Mesendoderm (in vitro differentiated cells): ENCODE measurements around the gene PHB1.
"Not testable (repeated sequence)": the region's sequence is repeated elsewhere in the genome, so short reads cannot be mapped to it uniquely, and the experiment has no call there.

ENCODE experiments used
- DNase-seq: peaks from one replicate; pipeline ENCODE4 v3.0.0; 2013
- H2AK5ac ChIP-seq: 2 replicates; pipeline ENCODE4 v1.6.1; 2013; ENCODE audit warnings: low read length, inconsistent platforms
- H2BK120ac ChIP-seq: 2 replicates; pipeline ENCODE4 v1.6.1; 2013; ENCODE audit warnings: low read depth, mild to moderate bottlenecking, low read length, moderate library complexity, mixed read lengths
- H2BK15ac ChIP-seq: replicated peaks from 2 replicates; pipeline ENCODE4 v1.6.1; 2013; ENCODE audit warnings: low read depth, mild to moderate bottlenecking, moderate library complexity
- H2BK5ac ChIP-seq: 2 replicates; pipeline ENCODE4 v1.6.1; 2013; ENCODE audit warnings: low read length, inconsistent platforms
- H3K18ac ChIP-seq: 2 replicates; pipeline ENCODE4 v1.6.1; 2013; ENCODE audit warnings: mild to moderate bottlenecking, low read length, mixed read lengths
- H3K23ac ChIP-seq: one replicate; pipeline ENCODE4 v1.6.1; 2013; ENCODE audit warnings: low read length
- H3K27ac ChIP-seq: 2 replicates; pipeline ENCODE4 v1.5.1; 2013; ENCODE audit warnings: low read depth, mild to moderate bottlenecking, inconsistent platforms, low read length, moderate library complexity
- H3K27me3 ChIP-seq: 2 replicates; pipeline ENCODE4 v1.6.1; 2013; ENCODE audit warnings: low read length, control low read depth, mild to moderate bottlenecking, inconsistent platforms; ENCODE audit not compliant: insufficient read depth, poor library complexity
- H3K36me3 ChIP-seq: 2 replicates; pipeline ENCODE4 v1.6.1; 2013; ENCODE audit warnings: low read length, inconsistent platforms; ENCODE audit not compliant: control insufficient read depth, insufficient read depth
- H3K4ac ChIP-seq: one replicate; pipeline ENCODE4 v1.6.1; 2013; ENCODE audit warnings: low read depth, mild to moderate bottlenecking, low read length, moderate library complexity
- H3K4me1 ChIP-seq: 2 replicates; pipeline ENCODE4 v1.6.1; 2013; ENCODE audit warnings: low read depth, low read length, inconsistent platforms; ENCODE audit not compliant: control insufficient read depth
- H3K4me2 ChIP-seq: 2 replicates; pipeline ENCODE4 v1.6.1; 2013; ENCODE audit warnings: low read length
- H3K4me3 ChIP-seq: 2 replicates; pipeline ENCODE4 v1.5.1; 2013; ENCODE audit warnings: mild to moderate bottlenecking, low read length
- H3K56ac ChIP-seq: one replicate; pipeline ENCODE4 v1.6.1; 2013; ENCODE audit warnings: low read length
- H3K79me1 ChIP-seq: 2 replicates; pipeline ENCODE4 v1.6.1; 2013; ENCODE audit warnings: low read length, inconsistent platforms
- H3K79me2 ChIP-seq: 2 replicates; pipeline ENCODE4 v1.6.1; 2013; ENCODE audit warnings: mild to moderate bottlenecking, low read length; ENCODE audit not compliant: control insufficient read depth, insufficient read depth
- H3K9ac ChIP-seq: 2 replicates; pipeline ENCODE4 v1.6.1; 2013; ENCODE audit warnings: low read length, inconsistent platforms
- H4K5ac ChIP-seq: one replicate; pipeline ENCODE4 v1.6.1; 2013; ENCODE audit warnings: low read length
- H4K8ac ChIP-seq: one replicate; pipeline ENCODE4 v1.6.1; 2013; ENCODE audit warnings: low read depth, mild to moderate bottlenecking, control low read depth, low read length, moderate library complexity
- whole genome bisulfite sequencing: extraction: QIAGEN DNeasy Blood & Tissue Kit; methylation state at CpG from one replicate; pipeline ENCODE4 v1.1.7; 2013; ENCODE audit warnings: low lambda C conversion rate, missing lambda C conversion rate; ENCODE audit not compliant: insufficient coverage; ENCODE audit errors: extremely low coverage; 5-methylcytosine and 5-hydroxymethylcytosine counted together

The PHB1 gene

DNA sequence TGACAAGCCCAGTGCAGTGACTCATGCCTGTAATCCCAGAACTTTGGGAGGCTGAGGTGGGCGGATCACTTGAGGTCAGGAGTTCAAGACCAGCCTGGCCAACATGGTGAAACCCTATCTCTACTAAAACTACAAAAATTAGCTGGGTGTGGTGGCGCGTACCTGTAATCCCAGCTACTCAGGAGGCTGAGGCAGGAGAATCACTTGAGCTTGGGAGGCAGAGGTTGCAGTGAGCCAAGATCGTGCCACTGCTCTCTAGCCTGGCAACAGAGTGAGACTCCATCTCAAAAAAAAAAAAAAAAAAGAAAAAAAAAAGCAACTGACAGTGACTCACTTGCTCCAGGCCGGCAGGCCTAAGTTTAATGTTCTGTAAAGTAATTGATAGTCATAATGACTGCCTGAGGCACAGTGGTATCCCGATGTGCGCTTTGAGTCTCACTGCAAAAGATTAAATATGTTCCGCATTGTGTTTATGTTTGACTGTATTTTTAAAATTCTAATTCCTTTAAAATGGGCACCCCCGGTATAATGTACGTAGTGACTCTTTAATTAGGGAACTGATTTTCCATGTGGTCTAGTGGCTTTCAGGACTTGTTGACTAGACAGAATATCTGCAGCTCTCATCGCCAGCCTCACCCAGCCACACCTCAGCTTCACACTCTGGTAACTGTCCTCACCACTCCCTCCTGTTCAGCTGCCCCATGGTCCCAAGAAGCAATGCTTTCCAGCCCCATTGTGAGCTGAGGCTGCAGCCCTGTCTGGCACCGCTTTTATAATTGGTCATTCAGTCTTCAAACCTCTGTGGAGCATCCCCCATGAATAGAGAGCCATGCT, 25.0 kb downstream of the PHB1 start:
- H3K4me1 ChIP-seq, H2BK5ac ChIP-seq, H3K79me2 ChIP-seq, H3K23ac ChIP-seq, H3K79me1 ChIP-seq, H3K18ac ChIP-seq, DNase-seq, H3K36me3 ChIP-seq, H3K9ac ChIP-seq, H3K27ac ChIP-seq, H2BK120ac ChIP-seq, H2BK15ac ChIP-seq, H3K4me2 ChIP-seq, H3K27me3 ChIP-seq, H4K5ac ChIP-seq, H3K4ac ChIP-seq, H3K56ac ChIP-seq, H2AK5ac ChIP-seq, H4K8ac ChIP-seq, H3K4me3 ChIP-seq: not testable (repeated sequence)
- no CpG with 5 or more reads among the region's 12 CpGs for WGBS

DNA sequence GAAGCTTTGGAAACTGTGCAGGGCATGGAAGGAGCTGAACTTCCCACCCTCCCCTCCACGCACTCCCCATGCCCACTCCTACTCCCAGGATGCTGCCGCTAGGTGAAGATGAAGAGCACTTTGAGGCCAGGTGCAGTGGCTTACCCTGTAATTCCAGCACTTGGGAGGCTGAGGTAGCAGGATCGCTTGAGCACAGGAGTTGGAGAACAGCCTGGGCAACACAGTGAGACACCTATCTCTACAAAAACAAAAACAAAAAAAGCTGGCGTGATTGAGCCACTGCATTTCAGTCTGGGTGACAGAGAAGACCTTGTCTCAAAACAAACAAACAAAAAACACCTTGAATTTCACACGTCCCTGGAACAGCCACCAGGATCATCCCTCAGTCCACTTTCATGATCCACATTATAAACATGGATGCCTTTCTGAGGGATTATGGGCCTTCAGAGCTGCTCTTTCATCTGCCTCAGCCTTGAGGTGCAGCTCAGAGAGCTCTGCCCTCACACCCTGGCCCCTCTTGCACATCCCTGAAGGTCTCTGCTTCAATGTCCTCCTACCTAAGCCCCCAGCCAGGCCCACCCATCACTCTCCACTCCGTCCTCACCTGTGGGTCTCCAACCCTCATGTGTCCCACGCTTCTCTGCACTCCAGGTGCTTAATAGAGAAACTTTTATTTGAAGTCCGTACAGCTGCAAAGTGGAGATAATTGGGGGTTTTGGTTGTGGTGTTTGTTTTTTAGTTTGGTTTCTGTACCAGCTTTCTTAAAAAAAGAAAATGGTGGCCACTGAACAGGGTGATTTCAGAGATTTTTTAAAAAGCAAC, 25.8 kb downstream of the PHB1 start:
- Histone ChIP-seq H2AK5ac (no peak overlapping the region), H3K4me1 (no peaks in the 10 kb centered on the region), H3K27me3 (no peaks in the 10 kb centered on the region), H2BK5ac (no peak overlapping the region), H3K27ac (no peak overlapping the region), H3K4me3 (no peak overlapping the region), H3K79me2 (no peaks in the 10 kb centered on the region), H3K56ac (no peak overlapping the region), H3K79me1 (no peaks in the 10 kb centered on the region), H4K8ac (no peak overlapping the region), H3K18ac (no peak overlapping the region), H3K36me3 (no peaks in the 10 kb centered on the region), H3K23ac (no peak overlapping the region), H3K9ac (no peak overlapping the region), H3K4me2 (no peak overlapping the region), H2BK15ac (no peak overlapping the region), H4K5ac (no peak overlapping the region), H3K4ac (no peak overlapping the region), H2BK120ac (no peak overlapping the region)
- WGBS = no CpG with 5 or more reads among the region's 8 CpGs
- no peak for DNase-seq

DNA sequence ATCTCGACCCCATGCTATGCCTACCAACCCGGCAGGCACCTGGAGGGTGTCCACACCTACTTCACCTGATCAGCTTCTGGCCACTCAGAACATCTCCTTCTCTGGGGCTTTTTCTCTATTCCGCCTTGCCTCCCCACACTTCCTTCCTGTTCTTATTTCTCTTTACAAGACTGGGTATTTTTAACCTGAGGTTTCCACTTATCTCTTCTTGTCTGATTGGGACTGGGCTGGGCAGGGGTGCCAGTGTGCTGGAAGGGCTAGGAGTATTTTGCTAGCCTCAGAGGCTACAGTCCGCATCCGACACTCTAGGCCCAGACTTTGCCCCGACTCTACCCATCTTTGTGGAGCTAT, 26.4 kb downstream of the PHB1 start:
- Histone ChIP-seq H3K23ac (no peak overlapping the region), H3K18ac (no peak overlapping the region), H3K4me2 (no peak overlapping the region), H2AK5ac (no peak overlapping the region), H3K36me3 (no peaks in the 10 kb centered on the region), H3K56ac (no peak overlapping the region), H4K5ac (no peak overlapping the region), H3K9ac (no peak overlapping the region), H2BK5ac (no peak overlapping the region), H4K8ac (no peak overlapping the region), H3K79me2 (no peaks in the 10 kb centered on the region), H3K4me3 (no peak overlapping the region), H3K4me1 (no peaks in the 10 kb centered on the region), H2BK120ac (no peak overlapping the region), H3K27ac (no peak overlapping the region), H3K79me1 (no peaks in the 10 kb centered on the region), H2BK15ac (no peak overlapping the region), H3K27me3 (no peaks in the 10 kb centered on the region), H3K4ac (no peak overlapping the region)
- no peak for DNase-seq
- WGBS = no CpG with 5 or more reads among the region's 6 CpGs

DNA sequence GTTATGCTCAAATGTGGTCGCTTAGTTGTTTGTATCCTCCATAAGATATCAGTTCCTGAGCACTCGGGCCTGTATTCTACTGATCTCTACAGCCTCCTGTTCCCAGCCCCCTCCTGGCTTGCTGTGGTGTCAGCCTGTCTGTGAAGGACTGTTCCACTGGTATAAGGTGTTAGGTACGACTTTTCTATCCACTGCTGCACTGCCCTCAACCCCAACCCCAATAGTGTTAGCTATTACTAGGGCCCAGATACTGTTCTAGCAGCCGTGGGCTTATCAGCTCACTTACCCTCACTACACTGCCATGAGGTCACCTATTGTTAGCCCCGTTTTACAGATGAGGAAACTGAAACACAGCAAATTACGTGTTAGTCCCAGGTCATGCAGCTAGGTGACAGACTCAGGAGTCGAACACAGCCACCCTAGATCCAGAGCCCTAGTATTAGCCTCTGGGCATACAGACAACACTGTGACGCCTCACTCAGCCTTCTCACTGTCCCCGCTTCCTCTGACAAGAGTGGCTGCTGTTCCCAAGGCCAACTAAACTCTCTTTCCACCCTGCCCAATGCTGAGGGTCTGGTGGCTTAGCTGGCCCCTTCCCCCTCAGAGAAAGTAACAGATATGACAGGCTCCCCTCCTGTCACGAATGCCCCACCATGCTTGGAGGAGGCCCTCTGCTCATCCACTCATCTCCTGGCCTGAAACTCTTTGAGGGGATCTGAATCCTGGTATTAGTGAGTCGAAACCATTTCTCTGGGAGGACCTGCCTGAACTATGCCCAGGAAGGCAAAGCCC, 27.0 kb downstream of the PHB1 start:
- Histone ChIP-seq H2BK120ac (no peak overlapping the region), H3K4me2 (no peak overlapping the region), H3K27me3 (no peaks in the 10 kb centered on the region), H3K23ac (no peak overlapping the region), H3K36me3 (no peaks in the 10 kb centered on the region), H4K5ac (no peak overlapping the region), H2AK5ac (no peak overlapping the region), H3K9ac (no peak overlapping the region), H3K4me3 (no peak overlapping the region), H4K8ac (no peak overlapping the region), H2BK15ac (no peak overlapping the region), H3K79me2 (no peaks in the 10 kb centered on the region), H3K4ac (no peak overlapping the region), H3K27ac (no peak overlapping the region), H3K4me1 (no peaks in the 10 kb centered on the region), H3K79me1 (no peaks in the 10 kb centered on the region), H2BK5ac (no peak overlapping the region), H3K18ac (no peak overlapping the region), H3K56ac (no peak overlapping the region)
- no CpG with 5 or more reads among the region's 11 CpGs for WGBS
- DNase-seq = no peak

DNA sequence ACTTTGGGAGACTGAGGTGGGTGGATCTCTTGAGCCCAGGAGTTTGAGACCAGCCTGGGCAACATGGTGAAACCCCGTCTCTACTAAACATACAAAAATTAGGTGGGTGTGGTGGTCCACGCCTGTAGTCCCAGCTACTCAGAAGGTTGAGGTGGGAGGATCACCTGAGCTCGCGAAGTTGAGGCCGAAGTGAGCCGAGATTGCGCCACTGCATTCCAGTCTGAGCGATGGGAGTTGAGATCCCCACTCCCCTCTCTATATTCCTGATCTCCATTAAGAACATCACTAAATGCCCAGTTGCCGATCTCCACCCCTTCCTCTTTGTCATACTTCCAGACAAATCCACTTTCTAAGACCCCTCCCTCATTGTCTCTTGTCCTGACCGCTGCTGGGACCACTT, 28.3 kb downstream of the PHB1 start:
- Histone ChIP-seq H3K23ac (no peak overlapping the region), H3K18ac (no peak overlapping the region), H3K4me3 (no peak overlapping the region), H3K56ac (no peak overlapping the region), H3K4me2 (no peak overlapping the region), H2AK5ac (no peak overlapping the region), H2BK120ac (no peak overlapping the region), H3K79me2 (no peaks in the 10 kb centered on the region), H3K4ac (no peak overlapping the region), H3K79me1 (no peaks in the 10 kb centered on the region), H3K27me3 (no peaks in the 10 kb centered on the region), H2BK5ac (no peak overlapping the region), H3K27ac (no peak overlapping the region), H4K8ac (no peak overlapping the region), H3K36me3 (no peaks in the 10 kb centered on the region), H3K9ac (no peak overlapping the region), H4K5ac (no peak overlapping the region), H3K4me1 (no peaks in the 10 kb centered on the region), H2BK15ac (no peak overlapping the region)
- no CpG with 5 or more reads among the region's 10 CpGs for WGBS
- no peak for DNase-seq
